ENCODE results near the gene SLC25A19.

SLC25A19 gene

GRCh38 chr17:75289115-75289831, at the start of gene SLC25A19:
SLC25A19 (minus strand) TSS chr17:75289433; CDS start chr17:75286764, 2,669 bp downstream.
- DNase-seq: peak; percentile 89 to 97 (median 96)

- peak in 2 of 6 experiments; percentile 42 to 46 for DNase-seq
Measured at GRCh38 chr17:75338335-75338734, 49.1 kb upstream of the SLC25A19 start.

GRCh38 chr17:75335315-75335714, 46.1 kb upstream of the SLC25A19 start:
- DNase-seq: no peak

GRCh38 chr17:75334723-75335122, 45.5 kb upstream of the SLC25A19 start:
- DNase-seq: no peak

- no peak for DNase-seq
Measured at GRCh38 chr17:75331671-75332070, 42.4 kb upstream of the SLC25A19 start.

- no peak for DNase-seq
Measured at GRCh38 chr17:75327757-75328156, 38.5 kb upstream of the SLC25A19 start.

- DNase-seq: no peak
Measured at GRCh38 chr17:75326226-75326848, 37.1 kb upstream of the SLC25A19 start.

GRCh38 chr17:75325827-75326225, 36.6 kb upstream of the SLC25A19 start:
- no peak for DNase-seq

- DNase-seq: no peak
Measured at GRCh38 chr17:75325348-75325747, 36.1 kb upstream of the SLC25A19 start.

GRCh38 chr17:75321506-75321905, 32.3 kb upstream of the SLC25A19 start:
- no peak for DNase-seq

- no peak for DNase-seq
Measured at GRCh38 chr17:75319904-75320691, 30.9 kb upstream of the SLC25A19 start.

GRCh38 chr17:75318615-75319222, 29.5 kb upstream of the SLC25A19 start:
- DNase-seq: no peak

GRCh38 chr17:75318211-75318610, 29.0 kb upstream of the SLC25A19 start:
- DNase-seq: no peak

GRCh38 chr17:75317671-75318070, 28.4 kb upstream of the SLC25A19 start:
- no peak for DNase-seq

GRCh38 chr17:75316253-75316652, 27.0 kb upstream of the SLC25A19 start:
- no peak for DNase-seq

- no peak for DNase-seq
Measured at GRCh38 chr17:75315541-75316243, 26.5 kb upstream of the SLC25A19 start.

GRCh38 chr17:75313941-75314551, 24.8 kb upstream of the SLC25A19 start:
- no peak for DNase-seq

- DNase-seq: no peak
Measured at GRCh38 chr17:75308732-75309629, 19.7 kb upstream of the SLC25A19 start.

GRCh38 chr17:75307957-75308731, 18.9 kb upstream of the SLC25A19 start:
- no peak for DNase-seq

GRCh38 chr17:75301502-75302206, 12.4 kb upstream of the SLC25A19 start:
- DNase-seq: no peak

Data from stimulated activated naive CD4-positive, alpha-beta T cell (primary cell).